Mucosa of gallbladder (tissue), 1 donor: ENCODE measurements around the gene ETNK1. TPM values are rescaled to one million over a fixed set of nuclear protein-coding genes. Genes with fewer than 3 reads are reported as not detected.

Source experiments
- DNase-seq: peaks from one replicate; pipeline ENCODE4 v3.0.0-alpha.2; 2020; ENCODE audit warnings: low spot score
- total RNA-seq: library from RNA; stranded (reverse); gene quantifications from one replicate; pipeline ENCODE4 v1.2.1, GENCODE V29; 2021
- donor health status: DM: no; HTN: no; CAD: no.

Gene ETNK1
- total RNA-seq, 1 donor from 2014 or later: 116 TPM

- no peak for DNase-seq
Measured at GRCh38 chr12:22635812-22636211, 10.8 kb downstream of the ETNK1 start.

- no peak for DNase-seq
Measured at GRCh38 chr12:22640851-22641250, 15.9 kb downstream of the ETNK1 start.

GRCh38 chr12:22641353-22642053 is 16.5 kb downstream of the ETNK1 start:
- no peak for DNase-seq

GRCh38 chr12:22648668-22649067 is 23.7 kb downstream of the ETNK1 start:
- DNase-seq: no peak

GRCh38 chr12:22653075-22653474 is 28.1 kb downstream of the ETNK1 start:
- DNase-seq: no peak

- no peak for DNase-seq
Measured at GRCh38 chr12:22653791-22654190, 28.8 kb downstream of the ETNK1 start.

- DNase-seq: no peak
Measured at GRCh38 chr12:22656376-22656775, 31.4 kb downstream of the ETNK1 start.

GRCh38 chr12:22656831-22657230 is 31.9 kb downstream of the ETNK1 start:
- DNase-seq: no peak

- no peak for DNase-seq
Measured at GRCh38 chr12:22657538-22657937, 32.6 kb downstream of the ETNK1 start.

- no peak for DNase-seq
Measured at GRCh38 chr12:22658214-22658613, 33.2 kb downstream of the ETNK1 start.

GRCh38 chr12:22662356-22662755 is 37.4 kb downstream of the ETNK1 start:
- DNase-seq: no peak

GRCh38 chr12:22665476-22665875 is 40.5 kb downstream of the ETNK1 start:
- no peak for DNase-seq

- DNase-seq: no peak
Measured at GRCh38 chr12:22667122-22667521, 42.2 kb downstream of the ETNK1 start.

- no peak for DNase-seq
Measured at GRCh38 chr12:22668441-22668840, 43.5 kb downstream of the ETNK1 start.

- DNase-seq: no peak
Measured at GRCh38 chr12:22670762-22671161, 45.8 kb downstream of the ETNK1 start.

GRCh38 chr12:22672951-22673350 is 48.0 kb downstream of the ETNK1 start:
- DNase-seq: no peak

- DNase-seq: no peak
Measured at GRCh38 chr12:22677781-22678574, 53.0 kb downstream of the ETNK1 start.

GRCh38 chr12:22682663-22683062 is 57.7 kb downstream of the ETNK1 start:
- no peak for DNase-seq

- no peak for DNase-seq
Measured at GRCh38 chr12:22683131-22683530, 58.2 kb downstream of the ETNK1 start.

- DNase-seq: no peak
Measured at GRCh38 chr12:22684140-22685118, 59.5 kb downstream of the ETNK1 start.

GRCh38 chr12:22686193-22686592 is 61.2 kb downstream of the ETNK1 start:
- no peak for DNase-seq
